GM08714 (cell line): ENCODE results near the gene MPHOSPH8.
"Not testable (repeated sequence)": the region's sequence is repeated elsewhere in the genome, so short reads cannot be mapped to it uniquely, and the experiment has no call there.

Experiments used
- H3K4me3 ChIP-seq: fragments of 200-500 bp; sonication (Bioruptor generic); 2 replicates; pipeline ENCODE4 v1.5.1; 2014; ENCODE audit warnings: mild to moderate bottlenecking, low read length, inconsistent platforms
- ZNF274 ChIP-seq: IDR thresholded peaks from 2 replicates; pipeline ENCODE4 v1.6.1; 2012; ENCODE audit warnings: mild to moderate bottlenecking, low read depth, low read length

Gene MPHOSPH8

DNA sequence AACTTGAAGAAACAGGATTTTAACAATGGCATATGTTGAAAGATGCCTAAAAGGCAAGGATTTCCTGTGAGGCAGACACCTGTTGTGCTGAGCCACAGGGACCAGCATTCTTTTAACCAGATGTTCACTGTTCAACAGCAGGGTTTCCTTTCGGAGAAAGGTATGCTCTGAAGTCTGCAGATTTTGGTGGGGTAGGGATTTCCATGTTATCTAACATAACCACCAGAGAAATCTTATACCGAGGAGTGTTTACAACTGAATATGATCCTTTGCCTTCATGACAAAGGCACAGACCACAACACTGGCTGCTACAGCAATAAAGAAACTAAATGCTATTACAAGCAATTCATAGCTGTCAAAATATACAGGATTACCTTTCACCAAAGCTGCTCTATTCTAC lies 48.1 kb downstream of the MPHOSPH8 start:
- no peak overlapping the region for H3K4me3 ChIP-seq
- no peak for TF ChIP-seq ZNF274

DNA sequence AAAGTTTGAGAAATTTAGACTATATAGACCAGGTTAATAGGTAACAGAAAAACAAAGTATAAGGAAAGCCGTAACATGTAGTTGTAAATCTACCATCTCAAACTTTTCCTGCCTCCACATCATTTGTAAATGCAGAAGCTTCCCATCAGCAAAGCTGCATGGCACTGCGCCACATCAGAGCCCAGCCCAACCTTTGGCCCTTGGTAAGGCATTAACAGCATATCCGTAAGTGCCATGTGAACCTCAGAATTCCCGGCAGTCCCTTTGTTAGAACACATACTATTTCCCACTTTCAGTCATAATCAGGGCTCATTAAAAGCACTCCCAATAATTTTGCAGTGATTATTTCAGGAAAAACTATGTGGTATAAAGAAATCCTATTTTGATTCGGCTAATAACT lies 51.6 kb downstream of the MPHOSPH8 start:
- no peak for TF ChIP-seq ZNF274
- no peak overlapping the region for H3K4me3 ChIP-seq

DNA sequence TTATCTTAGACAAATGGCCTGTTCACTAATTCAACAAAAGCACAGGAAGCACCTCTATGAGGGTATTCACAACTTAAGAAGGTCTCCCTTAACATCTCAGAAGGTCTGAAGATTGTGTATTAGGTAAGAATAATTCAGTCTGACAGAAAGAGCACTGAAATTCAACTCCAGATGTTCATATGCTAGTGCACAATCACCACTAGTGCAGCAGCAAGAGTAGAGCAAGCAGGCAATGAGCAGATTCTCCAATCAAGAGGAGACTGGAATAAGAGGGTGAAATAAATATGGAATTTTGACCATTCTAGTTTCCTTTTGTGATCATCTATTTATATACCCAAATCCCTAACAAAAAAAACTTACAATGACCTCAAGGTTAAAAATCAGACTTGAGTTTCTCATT lies 52.0 kb downstream of the MPHOSPH8 start:
- H3K4me3 ChIP-seq: no peak overlapping the region
- TF ChIP-seq ZNF274: no peak

DNA sequence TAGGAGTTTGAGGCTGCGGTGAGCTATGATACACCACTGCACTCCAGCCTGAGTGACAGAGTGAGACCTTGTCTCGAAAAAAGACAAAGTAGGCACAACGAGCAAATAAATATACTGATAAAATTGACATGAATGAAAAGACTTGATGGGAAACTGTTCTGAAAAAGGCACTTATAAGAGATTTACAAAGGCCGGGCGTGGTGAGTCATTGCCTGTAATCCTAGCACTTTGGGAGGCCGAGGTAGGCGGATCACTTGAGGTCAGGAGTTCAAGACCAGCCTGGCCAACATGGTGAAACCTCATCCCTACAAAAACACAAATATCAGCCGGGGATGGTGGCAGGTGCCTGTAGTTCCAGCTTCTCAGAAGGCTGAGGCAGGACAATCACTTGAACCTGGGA lies 58.0 kb downstream of the MPHOSPH8 start:
- H3K4me3 ChIP-seq: not testable (repeated sequence)

DNA sequence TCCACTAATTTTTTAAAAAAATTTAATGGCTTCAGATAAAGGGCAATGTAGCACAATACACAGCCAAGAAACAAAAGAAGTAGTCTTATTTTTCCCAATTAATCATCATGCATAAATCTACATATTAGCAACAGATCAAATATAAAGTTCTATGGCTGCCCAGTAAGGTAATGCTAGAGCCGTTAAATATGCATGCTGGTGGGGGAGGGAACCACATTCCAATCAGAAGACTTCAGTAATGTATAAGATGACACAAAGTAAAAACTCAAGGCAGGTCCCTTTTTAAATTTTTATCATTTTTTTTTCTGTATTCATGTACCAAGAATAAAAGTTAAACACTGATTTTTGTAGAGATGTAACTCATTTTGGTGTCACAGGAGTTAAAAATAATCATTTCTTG lies 62.0 kb downstream of the MPHOSPH8 start:
- H3K4me3 ChIP-seq: no peak overlapping the region
- TF ChIP-seq ZNF274: no peak

DNA sequence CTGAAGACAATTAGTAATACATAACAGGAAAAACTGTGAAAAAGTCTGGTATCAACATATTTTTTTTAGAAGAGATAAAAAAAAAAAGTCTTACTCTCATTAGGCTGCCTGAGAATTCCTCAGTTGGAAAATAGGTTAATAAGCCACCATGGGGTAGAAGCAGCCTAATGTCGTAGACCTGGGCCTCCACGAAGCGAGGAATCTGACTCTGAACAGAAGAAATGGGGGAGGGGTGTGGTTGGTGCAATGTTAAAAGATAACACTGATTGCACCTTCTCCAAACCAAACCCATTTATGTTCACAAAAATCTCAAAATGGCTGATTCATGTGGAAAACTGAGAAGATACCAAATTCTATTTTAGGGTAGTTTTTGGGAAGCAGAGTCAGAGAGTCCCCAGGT lies 62.4 kb downstream of the MPHOSPH8 start:
- TF ChIP-seq ZNF274: no peak
- no peak overlapping the region for H3K4me3 ChIP-seq

DNA sequence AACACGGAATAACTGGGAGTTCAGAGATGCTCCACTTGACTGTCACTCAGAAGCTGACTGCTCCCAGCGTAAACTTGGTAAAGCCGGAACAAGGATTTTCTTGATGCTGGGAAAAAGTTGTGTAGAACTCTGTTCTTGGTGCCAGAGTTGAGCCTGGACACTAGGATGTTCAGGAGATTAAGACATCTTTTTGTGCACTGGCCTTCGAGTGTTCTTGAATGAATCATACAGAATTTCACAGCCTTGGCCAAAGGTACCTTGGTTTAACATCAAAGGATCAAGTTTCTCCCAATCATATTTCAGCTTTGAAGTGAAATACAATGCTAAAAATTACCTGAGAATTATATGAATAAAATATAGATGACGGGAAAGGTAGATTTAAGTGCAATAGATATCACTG lies 67.5 kb downstream of the MPHOSPH8 start:
- not testable (repeated sequence) for H3K4me3 ChIP-seq

DNA sequence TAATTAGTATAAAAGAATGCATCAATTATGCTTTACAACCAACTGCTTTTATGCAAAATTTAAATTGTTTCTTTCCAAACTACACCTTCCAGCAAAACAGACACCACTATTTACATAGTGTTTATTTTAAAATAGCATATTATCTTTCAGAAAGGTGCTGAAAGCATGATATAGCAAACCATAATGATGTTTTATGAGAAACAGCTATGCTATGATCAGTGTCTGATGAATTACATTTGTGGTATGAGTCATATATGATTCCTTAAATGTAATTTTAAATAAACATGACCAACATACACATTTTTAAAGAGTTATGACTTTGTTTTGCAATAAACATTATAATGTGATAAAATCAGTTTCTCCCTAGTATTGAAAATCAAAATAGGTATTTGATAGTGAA lies 68.2 kb downstream of the MPHOSPH8 start:
- not testable (repeated sequence) for H3K4me3 ChIP-seq

DNA sequence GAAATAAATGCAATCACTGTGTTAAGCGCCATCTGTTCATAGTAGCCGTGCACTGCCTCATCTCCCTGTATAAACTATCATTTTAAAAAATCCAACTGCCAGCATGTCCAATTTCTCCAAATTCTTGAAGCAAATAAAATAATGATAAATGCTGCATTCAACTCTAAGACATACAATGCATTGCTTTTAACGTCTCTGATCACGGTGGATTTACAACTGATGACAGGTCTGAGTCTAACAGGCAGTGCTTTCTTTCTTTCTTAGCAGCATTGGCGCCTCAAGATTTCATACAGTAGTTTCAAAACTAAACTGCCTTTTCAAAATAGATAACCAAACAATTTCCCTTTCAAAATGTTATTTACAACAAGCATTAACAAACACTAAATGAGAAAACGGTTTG lies 70.8 kb downstream of the MPHOSPH8 start:
- H3K4me3 ChIP-seq: not testable (repeated sequence)

DNA sequence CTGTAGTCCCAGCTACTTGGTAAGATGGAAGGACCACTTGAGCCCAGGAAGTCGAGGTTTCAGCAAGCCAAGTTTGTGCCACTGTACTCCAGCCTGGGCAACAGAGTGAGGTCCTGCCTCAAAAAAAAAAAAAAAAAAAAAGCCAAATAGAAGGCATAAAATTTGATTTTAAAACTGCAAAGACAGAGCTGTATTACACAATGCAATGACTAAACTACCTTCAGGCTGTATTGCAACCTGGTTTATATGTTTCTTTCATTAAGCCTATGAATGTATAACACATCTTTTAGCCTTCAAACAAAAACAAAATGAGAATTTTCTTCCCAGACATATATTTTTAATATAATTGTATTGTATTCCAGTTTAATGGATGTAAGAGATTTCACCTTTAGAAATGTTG lies 75.6 kb downstream of the MPHOSPH8 start:
- not testable (repeated sequence) for H3K4me3 ChIP-seq

DNA sequence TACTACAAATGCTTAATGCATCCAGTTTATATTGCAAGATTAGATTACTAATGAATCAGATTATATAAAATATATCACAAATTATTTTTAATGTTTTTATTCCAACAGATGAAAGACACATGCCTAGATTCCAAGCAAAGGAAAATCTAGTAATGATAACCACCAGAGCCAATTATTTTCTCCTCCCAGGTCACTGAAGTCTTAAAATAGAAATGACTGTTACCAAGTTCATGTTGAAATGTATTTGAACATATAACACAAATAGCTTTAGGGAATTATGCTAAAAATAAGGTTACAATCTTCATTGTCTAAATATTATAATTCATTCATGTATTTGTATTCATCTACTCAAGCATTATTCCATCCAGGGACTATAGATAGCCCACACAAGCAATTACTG lies 76.3 kb downstream of the MPHOSPH8 start:
- not testable (repeated sequence) for H3K4me3 ChIP-seq

DNA sequence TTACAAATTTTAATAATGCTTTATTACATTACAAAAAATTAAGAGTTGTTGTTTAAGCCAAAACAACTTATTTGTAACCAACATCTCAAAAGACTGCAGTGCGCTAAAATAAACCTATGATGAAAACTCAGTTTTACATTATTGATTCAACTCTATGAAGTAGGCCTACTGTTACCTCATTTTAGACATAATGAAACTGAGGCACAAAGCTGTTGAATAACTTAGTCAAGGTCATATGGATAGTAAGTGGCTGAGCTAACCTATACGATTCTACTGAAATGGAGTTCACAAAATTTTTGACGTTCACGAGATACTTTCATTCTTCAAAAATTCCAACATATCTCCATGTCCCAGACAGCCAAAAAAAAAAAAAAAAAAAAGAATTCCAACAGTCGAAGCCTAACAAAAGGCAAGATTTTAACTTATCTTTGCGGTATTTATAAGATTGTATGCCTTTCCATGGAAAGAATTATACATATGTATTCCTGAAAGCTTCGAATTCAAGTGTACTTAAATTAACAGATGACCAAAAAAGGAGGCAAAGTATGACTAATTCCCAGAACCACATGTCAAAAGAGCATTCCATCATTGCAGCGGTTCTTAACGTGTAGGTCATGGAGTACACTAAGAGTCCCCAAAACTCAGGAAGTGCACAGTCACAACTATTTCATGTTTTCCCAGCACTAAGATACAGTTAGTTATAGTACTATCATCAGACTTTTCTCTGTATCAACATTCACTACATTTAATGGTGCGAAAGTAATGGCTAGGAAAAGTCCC lies 79.9 kb downstream of the MPHOSPH8 start:
- no peak overlapping the region for H3K4me3 ChIP-seq
- TF ChIP-seq ZNF274: no peak

DNA sequence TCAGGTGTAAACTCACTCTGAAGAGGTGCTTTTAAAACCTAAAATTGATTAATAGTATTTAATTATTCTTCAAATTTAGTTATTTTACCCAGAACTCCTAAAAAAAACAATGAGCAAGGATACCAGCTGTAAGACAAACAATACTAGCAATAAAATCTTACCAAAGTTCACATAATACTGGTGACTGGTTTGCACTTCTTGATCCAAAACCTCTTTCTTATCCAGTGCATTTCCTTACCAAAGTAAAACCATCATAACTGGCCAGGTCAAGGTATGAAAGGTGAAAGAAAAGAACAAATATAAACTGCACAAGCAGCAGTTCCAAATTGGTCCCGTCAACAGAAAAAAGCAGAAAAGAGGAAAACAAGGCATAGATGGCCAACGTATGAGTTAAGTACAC lies 86.6 kb downstream of the MPHOSPH8 start:
- TF ChIP-seq ZNF274: no peak
- no peak overlapping the region for H3K4me3 ChIP-seq
